Stomach (tissue), 9 donors: Measurements from ENCODE around the gene POLD2. TPM values are rescaled to one million over a fixed set of nuclear protein-coding genes. Genes with fewer than 3 reads are reported as not detected.

ENCODE experiments used
- DNase-seq, 2 donors: peaks; one replicate each; pipeline versions ENCODE4 v3.0.0 to v3.0.0-alpha.2; 2013 to 2019
- H3K27ac ChIP-seq, 5 donors: fragments of 200-600 bp in 4 of 5; sonication (generic) in 4 of 5; one replicate each; pipeline ENCODE4 v1.5.1; 2013 to 2019; ENCODE audit warnings: mild to moderate bottlenecking in 1 of 5, moderate library complexity in 1 of 5
- H3K27me3 ChIP-seq, 3 donors: fragments of 200-600 bp; sonication (generic); one replicate each; pipeline ENCODE4 v1.5.1; 2017 to 2019; ENCODE audit warnings: mixed run types in 1 of 3
- H3K36me3 ChIP-seq, 4 donors: fragments of 200-600 bp; sonication (generic); 1 replicate in 3 of 4; 2 replicates in 1 of 4; pipeline ENCODE4 v1.5.1; 2016 to 2019
- H3K4me1 ChIP-seq, 4 donors: fragments of 200-600 bp; sonication (generic); one replicate each; pipeline ENCODE4 v1.5.1; 2016 to 2019
- H3K4me3 ChIP-seq, 4 donors: fragments of 200-600 bp; sonication (generic) in 3 of 4; one replicate each; pipeline ENCODE4 v1.5.1; 2016 to 2019; ENCODE audit warnings: mild to moderate bottlenecking in 1 of 4
- H3K9me3 ChIP-seq, 4 donors: fragments of 200-600 bp; sonication (generic); one replicate each; pipeline ENCODE4 v1.5.1; 2016 to 2019
- CTCF ChIP-seq, 7 experiments: fragments of 450-650 bp in 4 of 7; fragments of 200-600 bp in 3 of 7; sonication (generic) in 3 of 7; IDR thresholded peaks; one replicate each; pipeline ENCODE4 v1.5.1; 2016 to 2019; ENCODE audit warnings: antibody characterized with exemption in 7 of 7, control low read depth in 2 of 7, mild to moderate bottlenecking in 1 of 7
- EP300 ChIP-seq: sonication (generic); formaldehyde crosslinking; IDR thresholded peaks from one replicate; pipeline ENCODE4 v1.6.1; 2017; ENCODE audit warnings: antibody characterized with exemption
- POLR2A ChIP-seq, 4 donors: fragments of 450-650 bp; IDR thresholded peaks; one replicate each; pipeline ENCODE4 v1.6.1; 2016; ENCODE audit warnings: antibody characterized with exemption in 4 of 4, control low read depth in 2 of 4, mild to moderate bottlenecking in 1 of 4, moderate library complexity in 1 of 4
- POLR2AphosphoS5 ChIP-seq, 3 donors: sonication (generic); formaldehyde crosslinking; IDR thresholded peaks; one replicate each; pipeline ENCODE4 v1.6.1; 2016; ENCODE audit warnings: antibody characterized with exemption in 3 of 3
- WGBS, 5 donors: extraction: QIAGEN DNeasy Blood & Tissue Kit in 3 of 5; methylation state at CpG; one replicate each; pipeline versions ENCODE4 v1.1.5 to v1.1.7; 2013 to 2018; 5-methylcytosine and 5-hydroxymethylcytosine counted together
- intact Hi-C: fragments of 100-400 bp; cut with DNase I; formaldehyde crosslinking; loops from one replicate; pipeline ENCODE4 v1.15.1; 2023; ENCODE audit warnings: low total_unique reads
- polyA plus RNA-seq, 3 donors: library from polyadenylated mRNA; stranded (reverse); fragments of 200-250 nt; gene quantifications; one replicate each; pipeline ENCODE4 v1.2.3, GENCODE V29; 2013
- total RNA-seq, 5 donors: library from RNA; depleted of rRNA; stranded (reverse); fragments of >200 nt; gene quantifications; one replicate each; pipeline versions ENCODE4 v1.1.0 to v1.2.3, GENCODE V29; 2014 to 2016
- donor health status: healthy with polysubstance abuse.
- donor health status: Bipolar disorder and iron deficiency.
- donor health status: healthy.

Gene POLD2
- total and polyA plus RNA-seq, 8 donors = 19.8 to 91.2 (median 62.3) TPM

GRCh38 chr7:44107961-44108767 is 15.2 kb downstream of the POLD2 start:
- intact Hi-C loops = no loop called here
- no peak for TF ChIP-seq CTCF (IDR thresholded peaks at IDR 0.05)
- TF ChIP-seq POLR2A (IDR thresholded peaks at IDR 0.05) = no peak
- TF ChIP-seq POLR2AphosphoS5 (IDR thresholded peaks at IDR 0.05) = no peak
- TF ChIP-seq EP300 = no peak
- no peak for DNase-seq
- Histone ChIP-seq H3K4me1 (peaks cover 5 to 64% (median 35%) of the 10 kb centered on the region in 4 donors), H3K27ac (peak overlapping the region in 3 of 5 donors; percentile 88 to 93 (median 92)), H3K9me3 (no peaks in the 10 kb centered on the region), H3K27me3 (peaks cover 0 to 36% (median 23%) of the 10 kb centered on the region in 3 donors), H3K4me3 (no peak overlapping the region), H3K36me3 (peaks cover 0 to 65% (median 59%) of the 10 kb centered on the region in 4 donors)
- 83 to 92% (median 84%) methylated on average over 19 to 21 of the region's 21 CpGs for WGBS, 5 donors

DNA sequence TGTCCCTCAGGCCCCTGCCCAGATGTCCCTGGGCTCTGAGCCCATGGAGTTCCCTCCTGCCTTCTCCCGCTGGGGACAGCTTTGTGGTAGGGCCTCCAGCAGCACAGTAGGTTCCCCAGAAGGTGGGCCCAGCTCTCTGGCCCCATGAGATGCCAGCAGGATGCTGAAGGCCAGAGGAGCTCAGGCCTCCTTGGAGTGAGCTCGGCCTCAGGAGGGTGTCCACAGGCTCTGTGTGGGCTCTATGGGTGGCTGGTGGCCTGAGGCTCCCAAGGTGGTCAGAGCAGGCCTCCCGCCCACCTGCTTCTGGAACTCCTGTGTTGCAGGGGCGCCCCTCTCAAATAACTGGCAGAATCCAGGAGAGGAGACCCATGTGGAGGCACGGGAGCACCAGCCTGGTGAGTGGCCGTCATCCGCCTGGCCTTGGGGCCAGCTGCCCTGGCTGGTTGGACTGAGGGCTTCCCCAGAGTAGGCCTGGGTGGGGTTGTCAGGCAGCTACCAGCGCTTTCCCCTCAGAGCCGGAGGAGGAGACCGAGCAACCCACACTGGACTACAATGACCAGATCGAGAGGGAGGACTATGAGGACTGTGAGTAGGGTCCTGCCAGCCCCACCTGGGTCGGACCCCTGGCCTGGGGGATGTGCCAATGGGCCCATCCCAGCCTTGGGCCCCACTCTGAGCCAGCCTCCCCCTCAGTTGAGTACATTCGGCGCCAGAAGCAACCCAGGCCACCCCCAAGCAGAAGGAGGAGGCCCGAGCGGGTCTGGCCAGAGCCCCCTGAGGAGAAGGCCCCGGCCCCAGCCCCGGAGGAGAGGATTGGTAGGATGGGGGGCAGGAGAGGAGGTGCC is 16.0 kb downstream of the POLD2 start:
- Histone ChIP-seq H3K27me3 (peaks cover 0 to 41% (median 28%) of the 10 kb centered on the region in 3 donors), H3K27ac (peak overlapping the region in 4 of 5 donors; percentile 84 to 93 (median 90)), H3K4me1 (peaks cover 5 to 64% (median 35%) of the 10 kb centered on the region in 4 donors), H3K36me3 (peaks cover 0 to 57% (median 52%) of the 10 kb centered on the region in 4 donors), H3K4me3 (peak overlapping the region in 2 of 4 donors; percentile 46 to 61), H3K9me3 (no peaks in the 10 kb centered on the region)
- no peak for TF ChIP-seq CTCF (IDR thresholded peaks at IDR 0.05)
- no peak for TF ChIP-seq POLR2A (IDR thresholded peaks at IDR 0.05)
- TF ChIP-seq POLR2AphosphoS5 (IDR thresholded peaks at IDR 0.05) = no peak
- no peak for TF ChIP-seq EP300
- WGBS, 5 donors = 73 to 89% (median 87%) methylated on average over 4 to 18 of the region's 18 CpGs
- intact Hi-C loops = no loop called here
- DNase-seq = no peak

- intact Hi-C loops = no loop called here
- DNase-seq = no peak
- Histone ChIP-seq H3K4me1 (peaks cover 5 to 56% (median 35%) of the 10 kb centered on the region in 4 donors), H3K9me3 (no peaks in the 10 kb centered on the region), H3K27ac (peak overlapping the region in 4 of 5 donors; percentile 84 to 93 (median 90)), H3K36me3 (peaks cover 0 to 48% (median 44%) of the 10 kb centered on the region in 4 donors), H3K27me3 (peaks cover 0 to 41% (median 28%) of the 10 kb centered on the region in 3 donors), H3K4me3 (peak overlapping the region; percentile 46 to 61 (median 54))
- 78 to 89% (median 86%) methylated on average over 9 to 10 of the region's 10 CpGs for WGBS, 5 donors
- no peak for TF ChIP-seq POLR2AphosphoS5 (IDR thresholded peaks at IDR 0.05)
- no peak for TF ChIP-seq EP300
- TF ChIP-seq CTCF (IDR thresholded peaks at IDR 0.05) = no peak
- TF ChIP-seq POLR2A (IDR thresholded peaks at IDR 0.05) = no peak
Measured at GRCh38 chr7:44106311-44107065, 16.9 kb downstream of the POLD2 start.
